SJCRH30 (cell line): Measurements from ENCODE around the gene EXOSC3. TPM values are rescaled to one million over a fixed set of nuclear protein-coding genes. Genes with fewer than 3 reads are reported as not detected.
"Not testable (repeated sequence)": the region's sequence is repeated elsewhere in the genome, so short reads cannot be mapped to it uniquely, and the experiment has no call there.

Experiments
- DNase-seq, 2 experiments: peaks; one replicate each; pipeline ENCODE4 v3.0.0-alpha.2; 2015 to 2020
- H3K27ac ChIP-seq: fragments of 250-450 bp; sonication (Bioruptor Pico); 2 replicates; pipeline ENCODE4 v1.5.1; 2020; ENCODE audit warnings: mild to moderate bottlenecking, moderate library complexity
- H3K27me3 ChIP-seq: fragments of 250-450 bp; sonication (Bioruptor Pico); 2 replicates; pipeline ENCODE4 v1.5.1; 2020; ENCODE audit warnings: mild to moderate bottlenecking, moderate library complexity
- H3K36me3 ChIP-seq: fragments of 250-450 bp; sonication (Bioruptor Pico); 2 replicates; pipeline ENCODE4 v1.5.1; 2020; ENCODE audit warnings: mild to moderate bottlenecking, moderate library complexity
- H3K4me1 ChIP-seq: fragments of 250-450 bp; sonication (Bioruptor Pico); 2 replicates; pipeline ENCODE4 v1.5.1; 2020; ENCODE audit warnings: mild to moderate bottlenecking, moderate library complexity
- H3K4me3 ChIP-seq: fragments of 250-450 bp; sonication (Bioruptor Pico); 2 replicates; pipeline ENCODE4 v1.5.1; 2020; ENCODE audit warnings: mild to moderate bottlenecking, moderate library complexity
- H3K9me3 ChIP-seq: fragments of 250-450 bp; sonication (Bioruptor Pico); replicated peaks from 2 replicates; pipeline ENCODE4 v1.5.1; 2020; ENCODE audit warnings: mild to moderate bottlenecking, moderate library complexity
- total RNA-seq: library from RNA; depleted of rRNA; stranded (reverse); fragments of >200 nt; shearing (Covaris generic); gene quantifications from 2 replicates; pipeline ENCODE4 v1.2.3, GENCODE V29; 2014

The EXOSC3 gene
- total RNA-seq, 1 experiment from 2014 or later: 78.4 TPM

DNA sequence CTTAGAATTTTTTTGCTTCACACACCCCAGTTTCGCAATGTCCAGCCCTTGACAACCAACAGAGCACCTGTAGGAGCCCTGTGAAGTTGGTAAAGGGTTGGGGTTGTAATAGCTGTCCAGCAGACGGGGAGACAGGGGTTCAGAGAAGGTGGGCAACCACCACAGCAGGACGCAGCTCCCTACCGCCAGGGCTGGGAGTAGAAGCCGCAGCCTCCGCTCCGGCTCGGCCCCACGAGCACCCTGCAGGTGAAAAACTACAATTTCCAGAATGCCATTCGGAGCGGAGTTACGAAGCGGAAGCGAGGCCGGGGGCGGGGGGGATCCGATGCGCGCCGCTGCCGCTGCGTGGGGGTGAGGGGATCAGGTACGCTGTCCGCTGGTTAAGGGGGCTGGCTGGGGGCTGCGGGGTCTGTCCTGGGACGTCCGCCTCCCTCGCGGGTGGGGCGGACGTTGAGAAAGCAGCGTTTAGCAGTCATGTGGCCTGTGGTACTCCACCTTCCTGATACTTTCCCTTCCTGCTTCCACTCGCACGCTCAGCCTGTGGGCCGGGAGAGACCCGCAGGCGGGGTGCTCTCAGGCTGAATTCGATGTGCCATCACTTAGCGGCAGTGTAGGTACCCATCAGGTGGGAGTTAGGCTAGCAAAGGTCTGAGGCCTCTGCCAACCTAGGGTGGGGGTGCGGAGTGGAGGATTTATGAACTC is 31.2 kb downstream of the EXOSC3 start, which contains the start of gene TRMT10B:
Gene TRMT10B (plus strand): TSS at position 317 of the 702 bp plus-strand sequence. CDS start 8,127 bp downstream, outside the sequence.
- Histone ChIP-seq H3K4me1 (no peaks in the 10 kb centered on the region), H3K9me3 (no peaks in the 10 kb centered on the region), H3K36me3 (no peaks in the 10 kb centered on the region), H3K27me3 (no peaks in the 10 kb centered on the region), H3K4me3 (peak within 1 kb of the TSS; percentile 54), H3K27ac (no peak within 1 kb of the TSS)
- DNase-seq: peak; percentile 18 to 36

DNA sequence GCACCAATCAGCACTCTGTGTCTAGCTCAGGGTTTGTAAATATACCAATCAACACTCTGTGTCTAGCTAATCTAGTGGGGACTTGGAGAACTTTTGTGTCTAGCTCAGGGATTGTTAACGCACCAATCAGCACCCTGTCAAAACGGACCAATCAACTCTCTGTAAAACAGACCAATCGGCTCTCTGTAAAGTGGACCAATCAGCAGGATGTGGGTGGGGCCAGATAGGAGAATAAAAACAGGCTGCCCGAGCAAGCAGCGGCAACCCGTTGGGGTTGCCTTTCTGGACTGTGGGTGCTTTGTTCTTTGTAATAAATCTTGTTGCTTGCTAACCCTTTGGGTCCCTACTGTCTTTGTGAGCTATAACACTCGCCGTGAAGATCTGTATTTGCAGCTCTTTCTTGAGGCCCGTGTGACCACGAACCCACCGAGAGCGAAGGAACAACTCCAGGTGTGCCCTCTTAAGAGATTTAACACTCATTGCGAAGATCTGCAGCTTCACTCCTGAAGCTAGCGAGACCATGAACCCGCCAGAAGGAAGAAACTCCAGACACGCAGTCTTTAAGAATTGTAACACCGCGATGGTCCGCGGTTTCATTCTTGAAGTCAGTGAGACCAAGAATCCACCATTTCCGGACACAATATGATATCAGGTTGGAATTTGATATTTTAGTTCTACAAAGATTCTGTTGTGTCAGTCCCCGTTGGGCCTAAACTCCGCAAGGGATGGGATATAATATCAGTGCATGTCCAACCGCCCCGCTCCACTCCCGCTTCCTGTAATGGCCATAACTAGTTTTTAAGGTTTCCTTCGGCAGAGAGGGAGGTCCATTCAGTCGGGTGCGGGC is 32.0 kb downstream of the EXOSC3 start:
- Histone ChIP-seq H3K4me3 (peak overlapping the region; percentile 54), H3K27me3 (no peaks in the 10 kb centered on the region), H3K9me3 (no peaks in the 10 kb centered on the region), H3K27ac (no peak overlapping the region), H3K4me1 (no peaks in the 10 kb centered on the region), H3K36me3 (no peaks in the 10 kb centered on the region)
- no peak for DNase-seq

- not testable (repeated sequence) for H3K27me3 ChIP-seq, H3K9me3 ChIP-seq, H3K36me3 ChIP-seq, H3K4me1 ChIP-seq, H3K27ac ChIP-seq, H3K4me3 ChIP-seq, DNase-seq
Measured at GRCh38 chr9:37752112-37752511, 32.8 kb downstream of the EXOSC3 start.

- not testable (repeated sequence) for H3K27me3 ChIP-seq, H3K4me1 ChIP-seq, H3K36me3 ChIP-seq, H3K4me3 ChIP-seq, DNase-seq, H3K9me3 ChIP-seq, H3K27ac ChIP-seq
Measured at GRCh38 chr9:37751704-37752103, 33.2 kb downstream of the EXOSC3 start.

DNA sequence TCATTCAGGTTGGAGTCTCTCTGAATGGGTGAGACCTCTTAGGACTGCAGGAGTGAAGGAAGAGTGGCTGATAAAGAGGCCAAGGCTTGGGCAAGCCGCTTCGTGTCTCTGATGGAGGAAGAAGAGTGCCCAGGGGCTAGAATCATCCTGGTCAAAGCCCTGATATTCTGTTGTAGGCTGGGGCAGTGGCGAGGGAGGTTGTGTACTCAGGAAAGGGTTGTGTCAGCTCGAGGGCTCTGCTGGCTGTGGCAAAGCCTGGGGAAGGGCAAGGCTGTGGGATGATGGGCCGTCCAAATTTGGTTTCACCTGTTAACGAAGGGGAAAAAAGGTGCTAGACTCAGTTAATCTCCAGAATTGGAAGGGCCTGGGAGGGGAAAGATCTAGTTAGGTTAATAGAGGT is 33.7 kb downstream of the EXOSC3 start:
- H3K4me1 ChIP-seq: peaks cover 9% of the 10 kb centered on the region
- no peaks in the 10 kb centered on the region for H3K27me3 ChIP-seq
- H3K4me3 ChIP-seq: no peak overlapping the region
- no peaks in the 10 kb centered on the region for H3K9me3 ChIP-seq
- H3K36me3 ChIP-seq: no peaks in the 10 kb centered on the region
- no peak for DNase-seq
- no peak overlapping the region for H3K27ac ChIP-seq

DNA sequence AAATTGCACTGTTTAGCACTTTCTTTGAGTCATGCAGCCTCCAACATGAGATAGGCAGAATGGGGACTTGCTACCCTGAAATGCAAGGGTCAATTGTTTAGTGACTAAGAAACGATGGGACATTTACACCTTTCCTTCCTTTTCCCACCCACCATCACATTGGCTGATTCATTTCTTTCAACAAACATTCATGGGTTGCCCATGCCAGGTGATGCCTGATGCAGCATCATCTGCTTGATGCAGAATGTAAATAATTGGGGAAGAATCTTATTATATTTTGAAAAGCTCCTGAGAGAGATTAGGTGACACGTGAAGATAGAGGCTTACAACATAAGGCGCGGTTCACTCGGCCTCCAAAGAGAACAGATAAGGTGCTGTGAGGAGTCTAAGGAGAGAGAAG is 35.7 kb downstream of the EXOSC3 start:
- Histone ChIP-seq H3K4me3 (no peak overlapping the region), H3K4me1 (peaks cover 17% of the 10 kb centered on the region), H3K27ac (no peak overlapping the region), H3K9me3 (no peaks in the 10 kb centered on the region), H3K27me3 (no peaks in the 10 kb centered on the region), H3K36me3 (no peaks in the 10 kb centered on the region)
- no peak for DNase-seq

- Histone ChIP-seq H3K27ac (no peak overlapping the region), H3K4me1 (peaks cover 17% of the 10 kb centered on the region), H3K4me3 (no peak overlapping the region), H3K9me3 (no peaks in the 10 kb centered on the region), H3K36me3 (no peaks in the 10 kb centered on the region), H3K27me3 (no peaks in the 10 kb centered on the region)
- DNase-seq: peak; percentile 61 to 80
Measured at GRCh38 chr9:37747271-37747753, 37.6 kb downstream of the EXOSC3 start.

DNA sequence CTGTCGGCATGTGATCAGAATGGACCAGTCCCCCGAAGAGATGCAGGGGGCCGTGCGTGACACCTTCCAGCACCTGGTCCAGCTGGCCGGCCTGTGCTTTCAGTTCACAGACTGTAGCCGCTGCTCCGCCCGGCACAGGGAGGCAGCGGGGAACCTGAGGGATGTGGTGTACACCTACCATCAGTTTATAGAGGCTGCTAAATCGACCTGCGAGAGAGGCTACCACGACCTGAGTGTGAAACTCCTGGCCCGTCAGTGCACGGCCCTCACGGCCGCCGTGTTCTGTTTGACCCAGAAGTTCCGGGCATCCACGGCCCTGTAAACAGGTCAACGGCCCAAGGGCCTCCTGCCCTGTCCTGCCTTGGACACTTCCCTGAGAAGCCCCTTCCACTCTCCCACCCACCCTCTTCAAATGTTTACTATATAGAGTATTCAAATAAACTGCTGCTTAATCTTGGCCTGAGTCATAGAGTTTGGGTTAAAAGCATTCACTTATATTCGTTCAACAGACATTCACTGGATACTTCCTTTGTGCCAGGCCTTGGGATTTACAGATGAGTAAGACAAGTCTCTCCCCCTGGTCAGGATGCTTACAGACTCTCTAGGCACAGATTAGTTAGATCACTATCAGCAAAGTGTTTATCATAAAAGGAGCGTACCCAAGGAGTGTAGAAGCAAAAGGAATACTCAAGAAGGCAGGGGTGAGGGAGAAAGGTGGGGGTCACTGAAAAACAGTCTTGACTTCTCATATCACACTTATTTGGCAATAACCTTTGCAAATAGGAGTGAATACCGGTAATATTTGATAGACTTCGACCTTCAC is 38.2 kb downstream of the EXOSC3 start:
- DNase-seq: peak; percentile 19 to 52
- Histone ChIP-seq H3K27me3 (no peaks in the 10 kb centered on the region), H3K27ac (no peak overlapping the region; the same call in 1 of the 2 replicates), H3K9me3 (no peaks in the 10 kb centered on the region), H3K4me3 (no peak overlapping the region), H3K36me3 (no peaks in the 10 kb centered on the region), H3K4me1 (peaks cover 17% of the 10 kb centered on the region)

DNA sequence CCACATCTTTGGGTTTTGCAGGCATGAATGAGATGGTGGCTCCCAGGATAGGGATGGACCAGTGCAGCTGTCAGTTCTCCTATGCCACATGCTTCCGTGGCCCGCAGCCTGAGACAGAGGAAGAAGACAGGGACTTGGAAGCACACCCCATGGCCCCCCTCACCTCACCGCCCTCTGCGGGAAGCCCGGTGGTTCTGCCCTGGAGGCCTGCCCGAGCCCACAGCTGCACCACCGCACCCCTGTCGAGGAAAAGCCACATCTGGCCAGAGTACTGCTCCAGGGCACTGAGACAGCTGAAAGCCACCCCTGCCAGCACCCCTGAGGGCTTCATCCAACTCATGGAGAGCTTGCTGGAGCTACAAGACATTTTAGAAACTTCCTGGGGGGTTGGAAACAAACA is 38.9 kb downstream of the EXOSC3 start:
- Histone ChIP-seq H3K9me3 (no peaks in the 10 kb centered on the region), H3K4me1 (peaks cover 17% of the 10 kb centered on the region), H3K36me3 (no peaks in the 10 kb centered on the region), H3K27ac (no peak overlapping the region), H3K27me3 (no peaks in the 10 kb centered on the region), H3K4me3 (no peak overlapping the region)
- DNase-seq: peak; percentile 83 to 87

DNA sequence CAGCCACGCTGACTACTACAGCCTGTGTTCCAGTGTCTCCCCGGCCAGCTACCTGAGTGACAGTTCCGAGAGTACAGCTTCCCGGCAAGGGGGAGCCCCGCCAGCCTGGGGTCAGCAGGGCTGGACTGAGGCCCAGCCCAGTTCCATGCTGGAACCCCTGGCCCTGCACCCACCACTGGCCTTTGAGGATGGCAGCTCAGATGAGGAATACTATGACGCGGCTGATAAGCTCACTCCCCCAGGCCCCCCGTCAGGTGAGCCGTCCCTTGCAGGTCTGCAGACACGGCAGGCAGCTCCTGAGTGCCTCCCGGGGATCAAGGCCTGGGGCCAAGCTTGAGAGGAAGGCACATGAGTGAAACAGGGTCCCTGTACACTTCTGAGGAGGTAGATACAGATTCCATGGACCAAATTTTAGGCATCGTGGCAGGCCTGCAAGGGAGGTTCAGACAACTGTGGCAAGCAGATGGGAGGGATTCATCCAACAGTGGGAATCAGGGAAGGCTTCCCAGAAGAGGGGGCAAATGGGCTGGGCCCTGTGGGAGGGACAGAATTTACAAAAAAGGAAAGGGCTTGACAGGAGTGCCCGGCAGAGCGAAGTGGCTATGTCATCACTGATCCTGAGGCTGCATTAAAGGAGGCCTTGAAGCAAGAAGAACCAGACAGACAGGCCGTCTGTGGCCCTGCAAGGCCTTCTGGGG is 44.1 kb downstream of the EXOSC3 start:
- Histone ChIP-seq H3K4me1 (peaks cover 6% of the 10 kb centered on the region), H3K36me3 (no peaks in the 10 kb centered on the region), H3K27me3 (no peaks in the 10 kb centered on the region), H3K4me3 (no peak overlapping the region), H3K9me3 (no peaks in the 10 kb centered on the region), H3K27ac (no peak overlapping the region)
- no peak for DNase-seq

DNA sequence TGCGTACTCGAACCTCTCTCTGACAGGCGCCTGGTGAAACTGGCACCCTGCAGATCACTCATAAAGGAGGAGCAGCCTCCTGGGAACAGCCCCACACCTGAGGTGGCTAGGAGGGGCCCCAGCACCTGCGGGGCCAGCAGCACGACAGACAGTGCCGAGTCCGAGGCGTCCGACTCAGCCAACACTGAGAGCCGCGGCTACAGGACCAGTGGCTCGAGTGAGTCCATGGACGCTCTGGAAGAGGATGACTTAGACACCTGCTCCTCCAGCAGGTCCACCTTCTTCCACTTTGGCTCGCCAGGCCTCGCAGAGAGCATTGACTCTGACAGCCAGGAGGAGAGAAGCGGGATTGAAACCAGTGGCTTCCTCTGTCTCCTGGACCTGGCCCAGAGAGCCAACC is 44.7 kb downstream of the EXOSC3 start:
- H3K36me3 ChIP-seq: no peaks in the 10 kb centered on the region
- H3K27me3 ChIP-seq: no peaks in the 10 kb centered on the region
- no peaks in the 10 kb centered on the region for H3K4me1 ChIP-seq
- no peak for DNase-seq
- no peak overlapping the region for H3K4me3 ChIP-seq
- no peak overlapping the region for H3K27ac ChIP-seq
- no peaks in the 10 kb centered on the region for H3K9me3 ChIP-seq

DNA sequence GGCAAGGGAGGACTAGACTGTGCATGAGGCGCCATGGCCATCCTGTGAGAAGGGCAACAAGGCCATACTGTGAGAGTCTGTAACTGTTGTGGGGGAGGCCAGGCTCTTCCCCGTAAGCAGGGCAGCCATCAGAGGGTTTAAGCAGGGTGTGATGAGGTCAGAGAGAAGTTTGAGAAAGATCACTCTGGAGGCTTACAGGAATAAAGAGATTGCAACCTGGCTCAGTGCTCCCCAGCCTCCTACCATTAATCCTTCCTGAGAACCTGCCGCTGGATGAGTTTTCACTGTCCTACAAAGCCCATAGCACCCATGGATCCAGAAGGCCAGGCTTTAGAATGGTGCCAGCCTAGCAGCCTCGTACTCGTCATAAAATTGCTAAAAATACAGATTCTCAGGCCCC is 45.6 kb downstream of the EXOSC3 start:
- H3K9me3 ChIP-seq: no peaks in the 10 kb centered on the region
- H3K27ac ChIP-seq: no peak overlapping the region
- H3K4me3 ChIP-seq: no peak overlapping the region
- H3K4me1 ChIP-seq: no peaks in the 10 kb centered on the region
- no peak for DNase-seq
- H3K27me3 ChIP-seq: no peaks in the 10 kb centered on the region
- H3K36me3 ChIP-seq: no peaks in the 10 kb centered on the region

GRCh38 chr9:37732952-37733351 is 51.9 kb downstream of the EXOSC3 start:
- DNase-seq: no peak
- Histone ChIP-seq H3K27me3 (no peaks in the 10 kb centered on the region), H3K4me3 (no peak overlapping the region)

DNA sequence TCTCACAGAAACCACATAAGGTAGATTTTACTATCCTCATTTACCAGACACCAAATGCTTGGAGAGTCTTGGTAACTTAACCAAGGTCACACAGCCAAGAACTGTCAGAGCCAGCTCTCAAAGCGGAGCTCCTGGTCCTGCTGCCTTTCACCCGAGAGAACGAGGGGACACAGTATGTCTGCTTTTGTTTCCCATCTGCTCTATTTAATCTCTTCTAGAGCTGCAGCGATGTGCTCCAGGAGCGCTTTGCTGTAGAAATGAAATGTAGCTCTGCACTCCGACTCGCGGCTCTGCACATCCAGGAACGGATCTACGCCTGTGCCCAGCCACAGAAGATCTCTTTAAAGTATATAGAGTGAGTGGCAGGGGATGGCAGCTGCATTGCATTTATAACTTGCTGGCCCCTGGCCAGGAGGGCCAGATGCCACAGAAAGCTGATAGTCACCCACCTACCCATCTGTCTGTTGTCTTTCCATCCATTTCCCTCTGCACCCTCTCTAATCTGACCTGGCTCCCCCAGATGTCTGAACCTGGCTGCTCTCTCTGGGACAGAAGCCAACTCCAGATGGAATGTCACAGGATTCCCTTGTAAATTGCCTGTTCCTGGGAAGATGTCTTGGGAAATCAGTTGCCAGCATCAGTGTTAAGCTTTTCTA is 52.6 kb downstream of the EXOSC3 start:
- peaks cover 22% of the 10 kb centered on the region for H3K4me1 ChIP-seq
- no peaks in the 10 kb centered on the region; the same call in 1 of the 2 replicates for H3K9me3 ChIP-seq
- H3K4me3 ChIP-seq: no peak overlapping the region
- no peaks in the 10 kb centered on the region for H3K36me3 ChIP-seq
- H3K27me3 ChIP-seq: no peaks in the 10 kb centered on the region
- H3K27ac ChIP-seq: peak overlapping the region; percentile 24; the same call in 1 of the 2 replicates
- peak; percentile 84 to 92 for DNase-seq

More at GRCh38 chr9:37732952-37733351, 51.9 kb downstream of the EXOSC3 start:
- H3K4me1 ChIP-seq: peaks cover 22% of the 10 kb centered on the region
- H3K36me3 ChIP-seq: no peaks in the 10 kb centered on the region
- H3K27ac ChIP-seq: peak overlapping the region; percentile 24; the same call in 1 of the 2 replicates
- no peaks in the 10 kb centered on the region; the same call in 1 of the 2 replicates for H3K9me3 ChIP-seq
